K562 (cell line): ENCODE results near the gene ADAMTS6.

Experiments
- CREB5 ChIP-seq: fragments of 250-450 bp; sonication (Bioruptor Pico); IDR thresholded peaks from 2 replicates; pipeline ENCODE4 v1.5.0; 2020; ENCODE audit warnings: mild to moderate bottlenecking
- CREM ChIP-seq: IDR thresholded peaks from 2 replicates; pipeline ENCODE4 v1.6.1; 2014; ENCODE audit warnings: antibody characterized with exemption, low read depth
- CTCF ChIP-seq, 3 experiments: IDR thresholded peaks in 2 of 3; conservative IDR thresholded peaks in 1 of 3; 2 replicates each; pipeline ENCODE4 v1.5.1; 2011 to 2012; ENCODE audit warnings: low read length in 3 of 3, mild to moderate bottlenecking in 3 of 3, control low read depth in 2 of 3, improper control_type of control experiment in 1 of 3, inconsistent platforms in 1 of 3, low read depth in 1 of 3, mixed read lengths in 1 of 3, moderate library complexity in 1 of 3; ENCODE audit not compliant: insufficient read depth in 2 of 3
- DACH1 ChIP-seq: fragments of 450-650 bp; IDR thresholded peaks from 2 replicates; pipeline ENCODE4 v1.6.1; 2018; ENCODE audit not compliant: partially characterized antibody
- HOMEZ ChIP-seq: fragments of 250-450 bp; sonication (Bioruptor Pico); IDR thresholded peaks from 2 replicates; pipeline ENCODE4 v1.4.0; 2020; ENCODE audit warnings: mild to moderate bottlenecking, moderate library complexity
- KAT7 ChIP-seq: sonication (generic); formaldehyde crosslinking; IDR thresholded peaks from 2 replicates; pipeline ENCODE4 v1.8.0; 2022; ENCODE audit warnings: missing genetic modification reagents, mild to moderate bottlenecking, borderline replicate concordance
- PKNOX1 ChIP-seq: fragments of 450-650 bp; IDR thresholded peaks from 2 replicates; pipeline ENCODE4 v1.6.1; 2016
- RAD21 ChIP-seq, 2 experiments: fragments of 250-450 bp in 1 of 2; fragments of 450-650 bp in 1 of 2; sonication (Bioruptor Pico) in 1 of 2; formaldehyde crosslinking in 1 of 2; IDR thresholded peaks in 1 of 2; conservative IDR thresholded peaks in 1 of 2; 2 replicates each; pipeline versions ENCODE4 v1.4.0 to v1.8.0; 2020 to 2022; ENCODE audit warnings: mild to moderate bottlenecking in 2 of 2, moderate library complexity in 1 of 2

GRCh38 chr5:65482736-65483545 is 1.2 kb upstream of the ADAMTS6 start:
- TF ChIP-seq HOMEZ (CRISPR knock-in tag), result no peak
- TF ChIP-seq CREM, result no peak
- TF ChIP-seq PKNOX1, result 0 out of 2 replicates have a peak, but pooled peaks have one; percentile 32
- no peak for TF ChIP-seq RAD21 (CRISPR knock-in tag; conservative IDR thresholded peaks at IDR 0.05 in 1 of 2, IDR thresholded peaks at IDR 0.05 in 1 of 2)
- no peak for TF ChIP-seq KAT7 (CRISPR knock-in tag)
- TF ChIP-seq CREB5 (CRISPR knock-in tag), result no peak
- TF ChIP-seq CTCF (IDR thresholded peaks at IDR 0.05 in 2 of 3, conservative IDR thresholded peaks at IDR 0.05 in 1 of 3; ENCODE audit: insufficient read depth in 2 of 3, low read depth in 1 of 3, low read length in 3 of 3), result no peak; a peak in 1 of 6 replicates
- no peak for TF ChIP-seq DACH1
